HepG2 (cell line): ENCODE measurements around the gene CHM.

Source experiments
- BCL6 ChIP-seq: IDR thresholded peaks from 2 replicates; pipeline ENCODE4 v1.6.1; 2016; ENCODE audit warnings: missing genetic modification reagents, missing compliant biosample characterization
- EZH2 ChIP-seq: conservative IDR thresholded peaks from 2 replicates; pipeline ENCODE4 v1.6.1; 2012; ENCODE audit warnings: mild to moderate bottlenecking, low read depth, low read length, moderate library complexity
- FOXA3 ChIP-seq: IDR thresholded peaks from 2 replicates; pipeline ENCODE4 v1.6.1; 2016; ENCODE audit warnings: missing genetic modification reagents, missing compliant biosample characterization
- IRF2 ChIP-seq: IDR thresholded peaks from 2 replicates; pipeline ENCODE4 v1.6.1; 2018; ENCODE audit warnings: missing genetic modification reagents, missing compliant biosample characterization
- MTA1 ChIP-seq: sonication (generic); formaldehyde crosslinking; IDR thresholded peaks from 2 replicates; pipeline ENCODE4 v1.4.0; 2020; ENCODE audit warnings: missing genetic modification reagents, mild to moderate bottlenecking, borderline replicate concordance
- MZF1 ChIP-seq: sonication (generic); formaldehyde crosslinking; IDR thresholded peaks from 2 replicates; pipeline ENCODE4 v1.8.1; 2023; ENCODE audit warnings: mild to moderate bottlenecking, missing genetic modification reagents, borderline replicate concordance
- NPAS2 ChIP-seq: sonication (generic); formaldehyde crosslinking; IDR thresholded peaks from 2 replicates; pipeline ENCODE4 v1.8.0; 2022; ENCODE audit warnings: mild to moderate bottlenecking, missing genetic modification reagents, borderline replicate concordance
- POLR2A ChIP-seq, 2 experiments: IDR thresholded peaks; 2 replicates each; pipeline ENCODE4 v1.6.1; 2011; ENCODE audit warnings: low read depth in 2 of 2, low read length in 2 of 2, mild to moderate bottlenecking in 1 of 2, moderate library complexity in 1 of 2; ENCODE audit not compliant: insufficient read depth in 1 of 2
- POLR2AphosphoS5 ChIP-seq: IDR thresholded peaks from 2 replicates; pipeline ENCODE4 v1.6.1; 2012; ENCODE audit warnings: low read depth, low read length
- U2AF2 ChIP-seq: fragments of 200-400 bp; formaldehyde crosslinking; IDR thresholded peaks from 2 replicates; pipeline ENCODE4 v1.6.1; 2017; ENCODE audit warnings: low read depth, mild to moderate bottlenecking, low read length
- ZNF547 ChIP-seq: sonication (generic); formaldehyde crosslinking; IDR thresholded peaks from 2 replicates; pipeline ENCODE4 v1.5.1; 2020; ENCODE audit warnings: mild to moderate bottlenecking, missing genetic modification reagents
- TF ChIP-seq, protein P1 (sequence below): IDR thresholded peaks from 2 replicates; pipeline ENCODE4 v1.6.1; 2012; ENCODE audit warnings: low read length, improper control_type of control experiment
- TF ChIP-seq, protein P2 (sequence below): sonication (generic); formaldehyde crosslinking; IDR thresholded peaks from 2 replicates; pipeline ENCODE4 v1.8.1; 2023; ENCODE audit warnings: missing genetic modification reagents, inconsistent platforms, borderline replicate concordance
- TF ChIP-seq, protein P3 (sequence below): IDR thresholded peaks from 2 replicates; pipeline ENCODE4 v1.6.1; 2016; ENCODE audit warnings: low read depth

DNA sequence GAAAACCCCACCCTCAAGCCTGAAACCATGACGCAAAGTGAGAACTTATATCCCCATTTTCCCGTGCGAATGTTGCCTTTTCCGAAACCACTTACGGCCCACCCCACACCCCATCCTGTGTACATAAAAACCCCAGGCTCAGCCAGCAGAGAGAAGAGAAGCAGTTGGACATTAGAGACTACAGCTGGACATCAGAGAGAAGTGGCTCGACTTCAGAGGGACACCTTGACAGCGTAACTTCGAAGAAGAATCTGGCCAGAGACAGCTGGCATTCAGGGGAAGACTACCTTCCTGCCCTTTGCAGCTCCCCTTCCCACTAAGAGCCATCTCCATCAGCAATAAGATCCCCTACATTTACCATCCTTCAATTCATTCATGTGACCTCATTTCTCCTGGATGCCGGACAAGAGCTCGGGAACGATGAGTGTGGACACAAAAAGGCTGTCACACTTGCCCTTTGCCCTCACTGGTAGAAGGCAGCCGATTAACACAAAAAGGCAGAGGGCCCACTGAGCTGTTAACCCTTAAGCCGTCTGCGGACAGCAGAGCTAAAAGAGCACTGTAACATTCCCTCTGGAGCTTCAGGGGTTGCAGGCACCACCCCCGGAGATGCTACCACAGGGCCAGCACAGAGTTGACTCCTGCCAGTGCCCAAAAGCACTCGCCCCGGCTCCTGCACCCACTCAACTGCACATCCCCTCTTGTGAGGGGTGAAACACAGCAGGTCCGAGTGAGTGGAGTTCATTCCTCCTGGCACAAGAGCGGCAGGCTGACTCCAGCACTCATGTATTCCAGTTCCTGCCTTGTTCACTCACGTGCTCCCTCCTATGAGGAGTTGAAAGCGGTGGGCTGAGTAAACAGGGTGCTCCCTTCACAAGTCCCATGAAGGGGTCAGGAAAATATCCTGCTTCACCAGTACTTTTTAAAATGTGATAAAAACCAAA lies 7.5 kb downstream of the CHM start:
- TF ChIP-seq POLR2A (IDR thresholded peaks at IDR 0.05; ENCODE audit: insufficient read depth in 1 of 2, low read depth in 2 of 2, low read length in 2 of 2) (no peak), EZH2 (no peak), NPAS2 (CRISPR knock-in tag) (no peak), U2AF2 (no peak), IRF2 (CRISPR knock-in tag) (no peak), FOXA3 (no peak), ZNF547 (CRISPR knock-in tag) (no peak), MZF1 (CRISPR knock-in tag) (no peak), BCL6 (CRISPR knock-in tag) (no peak), POLR2AphosphoS5 (no peak), MTA1 (CRISPR knock-in tag) (no peak)
- TF ChIP-seq, protein P1, sequence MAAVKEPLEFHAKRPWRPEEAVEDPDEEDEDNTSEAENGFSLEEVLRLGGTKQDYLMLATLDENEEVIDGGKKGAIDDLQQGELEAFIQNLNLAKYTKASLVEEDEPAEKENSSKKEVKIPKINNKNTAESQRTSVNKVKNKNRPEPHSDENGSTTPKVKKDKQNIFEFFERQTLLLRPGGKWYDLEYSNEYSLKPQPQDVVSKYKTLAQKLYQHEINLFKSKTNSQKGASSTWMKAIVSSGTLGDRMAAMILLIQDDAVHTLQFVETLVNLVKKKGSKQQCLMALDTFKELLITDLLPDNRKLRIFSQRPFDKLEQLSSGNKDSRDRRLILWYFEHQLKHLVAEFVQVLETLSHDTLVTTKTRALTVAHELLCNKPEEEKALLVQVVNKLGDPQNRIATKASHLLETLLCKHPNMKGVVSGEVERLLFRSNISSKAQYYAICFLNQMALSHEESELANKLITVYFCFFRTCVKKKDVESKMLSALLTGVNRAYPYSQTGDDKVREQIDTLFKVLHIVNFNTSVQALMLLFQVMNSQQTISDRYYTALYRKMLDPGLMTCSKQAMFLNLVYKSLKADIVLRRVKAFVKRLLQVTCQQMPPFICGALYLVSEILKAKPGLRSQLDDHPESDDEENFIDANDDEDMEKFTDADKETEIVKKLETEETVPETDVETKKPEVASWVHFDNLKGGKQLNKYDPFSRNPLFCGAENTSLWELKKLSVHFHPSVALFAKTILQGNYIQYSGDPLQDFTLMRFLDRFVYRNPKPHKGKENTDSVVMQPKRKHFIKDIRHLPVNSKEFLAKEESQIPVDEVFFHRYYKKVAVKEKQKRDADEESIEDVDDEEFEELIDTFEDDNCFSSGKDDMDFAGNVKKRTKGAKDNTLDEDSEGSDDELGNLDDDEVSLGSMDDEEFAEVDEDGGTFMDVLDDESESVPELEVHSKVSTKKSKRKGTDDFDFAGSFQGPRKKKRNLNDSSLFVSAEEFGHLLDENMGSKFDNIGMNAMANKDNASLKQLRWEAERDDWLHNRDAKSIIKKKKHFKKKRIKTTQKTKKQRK, result no peak
- TF ChIP-seq, protein P2, sequence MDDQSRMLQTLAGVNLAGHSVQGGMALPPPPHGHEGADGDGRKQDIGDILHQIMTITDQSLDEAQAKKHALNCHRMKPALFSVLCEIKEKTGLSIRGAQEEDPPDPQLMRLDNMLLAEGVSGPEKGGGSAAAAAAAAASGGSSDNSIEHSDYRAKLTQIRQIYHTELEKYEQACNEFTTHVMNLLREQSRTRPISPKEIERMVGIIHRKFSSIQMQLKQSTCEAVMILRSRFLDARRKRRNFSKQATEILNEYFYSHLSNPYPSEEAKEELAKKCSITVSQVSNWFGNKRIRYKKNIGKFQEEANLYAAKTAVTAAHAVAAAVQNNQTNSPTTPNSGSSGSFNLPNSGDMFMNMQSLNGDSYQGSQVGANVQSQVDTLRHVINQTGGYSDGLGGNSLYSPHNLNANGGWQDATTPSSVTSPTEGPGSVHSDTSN (CRISPR knock-in tag), result no peak
- TF ChIP-seq, protein P3, sequence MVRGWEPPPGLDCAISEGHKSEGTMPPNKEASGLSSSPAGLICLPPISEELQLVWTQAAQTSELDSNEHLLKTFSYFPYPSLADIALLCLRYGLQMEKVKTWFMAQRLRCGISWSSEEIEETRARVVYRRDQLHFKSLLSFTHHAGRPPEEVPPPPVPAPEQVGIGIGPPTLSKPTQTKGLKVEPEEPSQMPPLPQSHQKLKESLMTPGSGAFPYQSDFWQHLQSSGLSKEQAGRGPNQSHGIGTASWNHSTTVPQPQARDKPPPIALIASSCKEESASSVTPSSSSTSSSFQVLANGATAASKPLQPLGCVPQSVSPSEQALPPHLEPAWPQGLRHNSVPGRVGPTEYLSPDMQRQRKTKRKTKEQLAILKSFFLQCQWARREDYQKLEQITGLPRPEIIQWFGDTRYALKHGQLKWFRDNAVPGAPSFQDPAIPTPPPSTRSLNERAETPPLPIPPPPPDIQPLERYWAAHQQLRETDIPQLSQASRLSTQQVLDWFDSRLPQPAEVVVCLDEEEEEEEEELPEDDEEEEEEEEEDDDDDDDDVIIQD (CRISPR knock-in tag), result peak; percentile 77
